ENCODE data around the gene FLT3LG. TPM values are rescaled to one million over a fixed set of nuclear protein-coding genes. Genes with fewer than 3 reads are reported as not detected.

The FLT3LG gene
- total RNA-seq, 4 donors from 2014 or later, result 2.8 to 6.0 (median 4.4) TPM

DNA sequence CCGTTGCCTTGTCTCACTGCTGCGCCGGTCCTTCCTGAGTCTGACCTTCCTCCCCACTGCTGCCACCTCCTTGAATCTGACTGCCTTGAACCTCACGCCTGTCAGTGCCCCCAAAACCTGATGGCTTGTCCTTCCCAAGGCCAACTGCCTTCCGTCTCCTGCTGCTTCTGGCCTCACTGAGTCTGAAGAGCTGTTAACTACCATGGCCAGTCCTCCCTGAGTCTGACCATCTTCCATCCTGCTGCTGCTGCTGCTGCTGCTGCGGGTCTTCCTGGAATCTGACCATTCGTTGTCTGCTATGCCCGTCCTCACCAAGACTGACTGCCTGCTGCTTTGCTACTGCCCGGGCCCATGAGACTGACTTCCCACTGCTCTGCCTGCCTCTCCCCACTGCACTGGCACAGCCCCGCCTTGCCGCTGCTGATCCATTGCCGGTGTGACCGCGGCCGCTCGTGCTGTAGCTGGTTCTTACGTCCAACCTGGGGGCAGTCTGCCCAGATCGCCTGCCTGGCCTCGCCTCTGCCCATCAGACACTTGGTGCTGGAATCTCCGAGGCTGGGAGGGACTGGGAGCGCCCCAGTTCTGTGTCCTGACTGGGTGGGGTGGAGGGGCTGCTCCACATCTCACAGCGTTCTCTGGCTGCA lies 50.9 kb downstream of the FLT3LG start:
- H3K4me3 ChIP-seq (ENCODE audit: low read depth, poor library complexity, severe bottlenecking), result no peak overlapping the region
- 88% methylated on average over 21 to 22 of the region's 22 CpGs for WGBS, 2 donors
- no peak for TF ChIP-seq POLR2A (IDR thresholded peaks at IDR 0.05)
- TF ChIP-seq, protein P1, sequence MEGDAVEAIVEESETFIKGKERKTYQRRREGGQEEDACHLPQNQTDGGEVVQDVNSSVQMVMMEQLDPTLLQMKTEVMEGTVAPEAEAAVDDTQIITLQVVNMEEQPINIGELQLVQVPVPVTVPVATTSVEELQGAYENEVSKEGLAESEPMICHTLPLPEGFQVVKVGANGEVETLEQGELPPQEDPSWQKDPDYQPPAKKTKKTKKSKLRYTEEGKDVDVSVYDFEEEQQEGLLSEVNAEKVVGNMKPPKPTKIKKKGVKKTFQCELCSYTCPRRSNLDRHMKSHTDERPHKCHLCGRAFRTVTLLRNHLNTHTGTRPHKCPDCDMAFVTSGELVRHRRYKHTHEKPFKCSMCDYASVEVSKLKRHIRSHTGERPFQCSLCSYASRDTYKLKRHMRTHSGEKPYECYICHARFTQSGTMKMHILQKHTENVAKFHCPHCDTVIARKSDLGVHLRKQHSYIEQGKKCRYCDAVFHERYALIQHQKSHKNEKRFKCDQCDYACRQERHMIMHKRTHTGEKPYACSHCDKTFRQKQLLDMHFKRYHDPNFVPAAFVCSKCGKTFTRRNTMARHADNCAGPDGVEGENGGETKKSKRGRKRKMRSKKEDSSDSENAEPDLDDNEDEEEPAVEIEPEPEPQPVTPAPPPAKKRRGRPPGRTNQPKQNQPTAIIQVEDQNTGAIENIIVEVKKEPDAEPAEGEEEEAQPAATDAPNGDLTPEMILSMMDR (IDR thresholded peaks at IDR 0.05), result no peak
- DNase-seq (ENCODE audit: low spot score in 2 of 2), result no peak
- intact Hi-C loops (cut with DNase I; ENCODE audit: low total_unique reads), result no loop called here

DNA sequence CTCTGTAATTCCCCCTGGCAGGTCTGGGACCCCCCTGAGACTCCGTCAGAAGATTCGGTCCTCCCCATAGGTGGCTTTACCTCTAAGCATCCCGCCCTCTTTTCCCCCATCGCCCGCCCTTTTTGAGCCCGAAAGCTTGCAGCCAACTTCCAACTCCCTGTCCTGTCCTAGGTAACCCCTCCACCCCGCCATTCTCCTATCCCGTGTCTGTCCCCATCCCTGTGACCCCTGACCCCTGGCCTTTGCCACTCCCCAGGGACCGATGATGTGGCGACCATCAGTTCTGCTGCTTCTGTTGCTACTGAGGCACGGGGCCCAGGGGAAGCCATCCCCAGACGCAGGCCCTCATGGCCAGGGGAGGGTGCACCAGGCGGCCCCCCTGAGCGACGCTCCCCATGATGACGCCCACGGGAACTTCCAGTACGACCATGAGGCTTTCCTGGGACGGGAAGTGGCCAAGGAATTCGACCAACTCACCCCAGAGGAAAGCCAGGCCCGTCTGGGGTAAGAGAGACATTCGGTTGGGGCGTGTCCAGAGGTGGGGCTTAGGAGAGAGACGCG lies 54.3 kb downstream of the FLT3LG start:
- peak overlapping the region; percentile 16 for H3K4me3 ChIP-seq (ENCODE audit: low read depth, poor library complexity, severe bottlenecking)
- DNase-seq (ENCODE audit: low spot score in 2 of 2), result no peak
- no peak for TF ChIP-seq POLR2A (IDR thresholded peaks at IDR 0.05)
- intact Hi-C loops (cut with DNase I; ENCODE audit: low total_unique reads), result no loop called here
- 51 to 52% methylated on average over 25 of the region's 25 CpGs for WGBS, 2 donors

DNA sequence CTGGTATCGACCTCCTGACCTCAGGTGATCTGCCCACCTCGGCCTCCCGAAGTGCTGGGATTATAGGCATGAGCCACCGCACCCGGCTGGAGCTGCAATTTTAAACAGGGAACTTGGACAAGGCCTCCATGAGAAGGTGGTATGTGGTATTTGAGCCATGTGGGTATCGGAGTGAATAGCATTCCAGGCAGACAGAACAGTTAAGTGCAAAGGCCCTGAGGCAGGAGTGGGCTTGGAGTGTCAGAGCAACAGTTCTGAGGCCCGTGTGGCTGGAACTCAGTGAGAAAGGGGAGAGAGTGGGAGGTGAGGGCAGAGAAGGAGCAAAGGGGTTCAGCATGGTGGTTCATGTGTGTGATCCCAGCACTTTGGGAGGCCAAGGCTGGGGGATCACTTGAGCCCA lies 56.7 kb downstream of the FLT3LG start:
- WGBS, 2 donors, result 83 to 96% methylated on average over 7 of the region's 7 CpGs
- H3K4me3 ChIP-seq (ENCODE audit: low read depth, poor library complexity, severe bottlenecking), result no peak overlapping the region
- no peak for DNase-seq (ENCODE audit: low spot score in 2 of 2)
- no peak for TF ChIP-seq POLR2A (IDR thresholded peaks at IDR 0.05)
- TF ChIP-seq, protein P1 (IDR thresholded peaks at IDR 0.05), result no peak
- intact Hi-C loops (cut with DNase I; ENCODE audit: low total_unique reads), result no loop called here

DNA sequence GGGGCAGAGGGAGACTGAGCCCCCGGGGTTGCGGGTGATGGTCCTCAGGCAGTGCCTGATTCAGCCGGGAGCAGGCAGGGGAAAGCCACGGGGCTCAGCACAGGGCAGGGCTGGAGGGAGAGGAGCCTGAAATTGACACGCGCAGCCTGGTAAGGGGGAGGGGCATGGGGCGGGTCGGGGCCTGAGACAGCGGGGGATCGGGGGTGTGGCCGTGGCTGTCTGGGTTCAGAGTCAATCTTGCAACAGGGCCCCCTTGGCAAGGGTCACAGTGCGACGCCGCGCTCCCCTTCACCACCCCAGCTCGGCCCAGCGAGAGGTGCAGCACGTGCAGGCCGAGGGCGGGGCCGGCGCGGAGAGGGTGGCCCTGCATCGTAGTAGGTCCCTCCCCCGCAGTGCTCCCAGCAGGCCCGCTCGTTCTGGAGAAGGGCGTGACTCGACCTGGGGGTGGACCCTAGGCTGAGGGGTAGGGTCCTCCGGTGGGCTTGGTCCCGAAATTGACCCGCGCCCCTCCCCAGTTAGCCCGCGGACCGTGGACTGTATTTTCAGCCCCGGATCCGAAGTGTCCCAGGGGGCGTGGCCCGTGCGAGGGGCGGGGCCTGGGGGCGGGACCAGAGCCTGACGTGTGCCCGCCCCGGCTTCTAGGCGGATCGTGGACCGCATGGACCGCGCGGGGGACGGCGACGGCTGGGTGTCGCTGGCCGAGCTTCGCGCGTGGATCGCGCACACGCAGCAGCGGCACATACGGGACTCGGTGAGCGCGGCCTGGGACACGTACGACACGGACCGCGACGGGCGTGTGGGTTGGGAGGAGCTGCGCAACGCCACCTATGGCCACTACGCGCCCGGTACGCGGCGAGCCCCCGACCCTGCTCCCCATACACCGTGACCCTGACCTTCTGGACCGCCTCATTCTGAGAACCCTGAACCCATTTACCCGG lies 59.8 kb downstream of the FLT3LG start:
- intact Hi-C loops (cut with DNase I; ENCODE audit: low total_unique reads), result no loop called here
- DNase-seq (ENCODE audit: low spot score in 2 of 2), result peak; percentile 71 to 95
- TF ChIP-seq, protein P1 (IDR thresholded peaks at IDR 0.05), result no peak
- TF ChIP-seq POLR2A (IDR thresholded peaks at IDR 0.05), result no peak
- WGBS, 2 donors, result 9 to 10% methylated on average over 44 to 55 of the region's 87 CpGs
- peak overlapping the region; percentile 14 for H3K4me3 ChIP-seq (ENCODE audit: low read depth, poor library complexity, severe bottlenecking)

DNA sequence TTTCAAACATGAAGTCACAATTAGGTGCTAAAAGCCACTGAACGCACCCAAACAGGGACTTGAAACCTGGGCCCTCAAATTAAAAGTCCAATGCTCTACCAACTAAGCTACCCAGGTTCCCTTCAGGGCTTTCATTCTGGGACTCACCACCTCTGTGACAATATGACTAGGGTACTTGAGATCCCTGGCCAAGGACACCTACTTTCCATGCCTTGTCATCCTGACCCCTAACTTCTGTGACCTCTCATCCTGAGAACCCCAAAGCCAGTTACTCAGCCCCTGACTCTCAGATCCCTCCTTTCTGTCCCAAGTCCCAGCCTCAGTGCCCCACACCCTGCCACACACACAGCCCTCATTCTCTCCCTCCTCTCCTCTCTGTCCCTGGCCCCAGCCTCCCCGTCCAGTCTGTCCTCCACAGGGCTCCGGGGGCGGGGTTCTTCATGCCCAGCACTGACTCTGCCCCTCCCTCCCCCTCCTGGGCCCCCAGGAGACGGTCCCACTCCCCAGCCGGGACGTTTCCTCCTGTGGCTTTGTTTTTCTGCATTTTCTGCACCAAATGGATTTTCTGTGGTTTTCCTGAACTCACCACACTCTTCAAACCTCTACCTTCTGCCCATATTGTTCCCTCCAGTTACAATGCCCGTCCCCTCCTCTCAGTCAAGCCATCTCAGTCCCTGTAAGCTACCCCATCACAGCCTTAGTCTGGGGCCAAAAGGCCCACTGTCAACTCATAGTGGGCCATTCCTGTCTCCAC lies 60.8 kb downstream of the FLT3LG start:
- DNase-seq (ENCODE audit: low spot score in 2 of 2), result no peak
- no peak overlapping the region for H3K4me3 ChIP-seq (ENCODE audit: low read depth, poor library complexity, severe bottlenecking)
- WGBS, 2 donors, result 74 to 78% methylated on average over 8 of the region's 8 CpGs
- intact Hi-C loops (cut with DNase I; ENCODE audit: low total_unique reads), result no loop called here
- no peak for TF ChIP-seq POLR2A (IDR thresholded peaks at IDR 0.05)
- TF ChIP-seq, protein P1 (IDR thresholded peaks at IDR 0.05), result no peak

MicroRNA genes within 50 kb of the gene (microRNA counts, 767-probe panel; counts per million panel counts)
- 14,644 to 16,438 counts per million in 2 donors for microRNA hsa-miR-150-5p

Small RNA genes lying within 50 kb of the gene (microRNA-seq; reads per million reads assigned to microRNA genes)
- 732 to 899 reads per million in 2 donors for gene MIR150 (ENCODE audit: borderline number of aligned reads in 1 of 2, borderline replicate concordance in 2 of 2)

Other genes starting within 250 kb of the FLT3LG start
- gene SLC6A16, start 149.0 kb upstream of the FLT3LG start, total RNA-seq, result 1 to 10 TPM in 1 of 4 donors, under 1 TPM in 2, not detected in 1; 0.55 to 1.2 (median 0.95) TPM
- gene CD37, start 138.8 kb upstream of the FLT3LG start, total RNA-seq, result 1 to 10 TPM; 2.6 to 8.5 (median 5.9) TPM
- 10 to 100 TPM in 2 of 4 donors, 1 to 10 TPM in 2; 1.3 to 17.6 (median 9.8) TPM for gene TEAD2, start 111.8 kb upstream of the FLT3LG start, total RNA-seq
- gene DKKL1, start 110.3 kb upstream of the FLT3LG start, total RNA-seq, result 1 to 10 TPM in 1 of 4 donors, not detected in 3; 3.0 TPM
- not detected for gene KASH5, start 86.0 kb upstream of the FLT3LG start, total RNA-seq
- gene PTH2, start 50.8 kb upstream of the FLT3LG start, total RNA-seq, result not detected
- not detected for gene GFY, start 48.8 kb upstream of the FLT3LG start, total RNA-seq
- 1 to 10 TPM in 2 of 4 donors, under 1 TPM in 2; 0.38 to 1.4 (median 0.97) TPM for gene SLC17A7, start 32.7 kb upstream of the FLT3LG start, total RNA-seq
- gene PIH1D1, start 22.4 kb upstream of the FLT3LG start, total RNA-seq, result 100 to 1,000 TPM in 3 of 4 donors, 10 to 100 TPM in 1; 79.6 to 144 (median 118) TPM
- 10 to 100 TPM; 26.6 to 47.2 (median 42.6) TPM for gene ALDH16A1, start 21.0 kb upstream of the FLT3LG start, total RNA-seq
- 1,000 to 10,000 TPM; 3,727 to 4,286 (median 3,958) TPM for gene RPL13A, start 13.4 kb downstream of the FLT3LG start, total RNA-seq
- 1,000 to 10,000 TPM; 4,267 to 5,958 (median 4,793) TPM for gene RPS11, start 22.2 kb downstream of the FLT3LG start, total RNA-seq
- gene FCGRT, start 38.4 kb downstream of the FLT3LG start, total RNA-seq, result 100 to 1,000 TPM; 130 to 198 (median 146) TPM
- 10 to 100 TPM in 2 of 4 donors, 1 to 10 TPM in 2; 8.8 to 15.3 (median 10.9) TPM for gene RCN3, start 53.8 kb downstream of the FLT3LG start, total RNA-seq
- 10 to 100 TPM; 62.0 to 84.8 (median 66.8) TPM for gene NOSIP, start 106.3 kb downstream of the FLT3LG start, total RNA-seq
- gene PRRG2, start 107.1 kb downstream of the FLT3LG start, total RNA-seq, result 10 to 100 TPM; 13.9 to 31.2 (median 18.6) TPM
- 10 to 100 TPM; 19.6 to 53.1 (median 24.5) TPM for gene PRR12, start 117.0 kb downstream of the FLT3LG start, total RNA-seq
- 10 to 100 TPM; 14.0 to 20.2 (median 18.8) TPM for gene RRAS, start 165.9 kb downstream of the FLT3LG start, total RNA-seq
- gene SCAF1, start 168.0 kb downstream of the FLT3LG start, total RNA-seq, result 10 to 100 TPM; 28.6 to 54.3 (median 33.7) TPM
- gene IRF3, start 191.6 kb downstream of the FLT3LG start, total RNA-seq, result 100 to 1,000 TPM in 1 of 4 donors, 10 to 100 TPM in 3; 38.7 to 102 (median 74.9) TPM
- 1 to 10 TPM; 6.1 to 9.2 (median 6.6) TPM for gene BCL2L12, start 191.7 kb downstream of the FLT3LG start, total RNA-seq
- 100 to 1,000 TPM; 102 to 117 (median 108) TPM for gene PRMT1, start 203.1 kb downstream of the FLT3LG start, total RNA-seq
- 1 to 10 TPM in 3 of 4 donors, under 1 TPM in 1; 0.49 to 3.7 (median 3.5) TPM for gene ADM5, start 215.4 kb downstream of the FLT3LG start, total RNA-seq
- 1 to 10 TPM in 3 of 4 donors, under 1 TPM in 1; 0.97 to 3.3 (median 1.8) TPM for gene CPT1C, start 216.9 kb downstream of the FLT3LG start, total RNA-seq

Measured in lower leg skin (tissue), 4 donors.